COLO668 (cell line): ENCODE measurements around the gene CDH8.

Source experiments
- DNase-seq: peaks from one replicate; lab custom pipeline; 2025; ENCODE audit not compliant: unreplicated experiment; lab: John Stamatoyannopoulos, UW

Gene CDH8

GRCh38 chr16:62033065-62033464 lies 3.2 kb downstream of the CDH8 start:
- DNase-seq = no peak

GRCh38 chr16:62029947-62030346 lies 6.3 kb downstream of the CDH8 start:
- no peak for DNase-seq

DNA sequence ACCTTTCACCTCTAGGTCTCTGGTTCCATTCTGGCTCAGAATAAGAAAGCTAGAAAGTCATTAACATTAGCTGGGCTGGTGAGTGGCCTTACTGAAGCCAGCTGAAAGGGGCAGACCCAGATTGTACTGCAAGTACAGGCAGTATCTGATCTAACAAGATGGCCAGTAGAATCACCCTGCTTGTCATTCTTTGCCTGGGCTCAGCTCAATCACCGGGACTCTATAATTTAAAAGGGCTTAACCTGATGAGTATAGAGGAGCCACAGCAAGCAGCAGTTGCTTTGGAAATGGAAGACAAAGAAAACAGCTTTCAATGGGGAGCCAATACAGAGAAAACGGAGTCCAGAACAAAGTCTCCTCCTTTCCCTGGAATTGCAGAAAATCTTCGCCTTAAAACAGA lies 13.6 kb downstream of the CDH8 start:
- no peak for DNase-seq

DNA sequence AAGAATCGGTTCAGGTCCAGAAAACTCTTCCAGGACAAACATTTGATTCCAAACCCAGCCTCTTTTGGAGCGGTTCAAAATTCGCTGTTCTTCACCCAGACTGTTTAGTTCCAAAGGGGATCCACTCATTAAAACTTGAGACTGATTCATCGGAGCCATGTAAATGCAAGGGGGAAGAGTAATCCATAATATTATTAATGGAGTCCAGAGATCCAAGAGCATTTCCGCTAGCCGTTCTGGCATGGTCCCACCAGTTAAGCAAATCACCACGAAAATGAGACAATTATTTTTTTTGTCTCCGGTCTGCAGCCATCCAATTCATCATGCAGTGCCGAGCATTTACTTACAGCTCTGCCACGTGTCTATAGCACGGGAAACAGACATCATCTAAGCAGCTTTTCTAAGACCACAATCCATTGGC lies 15.1 kb downstream of the CDH8 start:
- DNase-seq = no peak

GRCh38 chr16:62020681-62021080 lies 15.6 kb downstream of the CDH8 start:
- no peak for DNase-seq

- no peak for DNase-seq
These were observed 16.4 kb downstream of the CDH8 start for GRCh38 chr16:62019851-62020250.

DNA sequence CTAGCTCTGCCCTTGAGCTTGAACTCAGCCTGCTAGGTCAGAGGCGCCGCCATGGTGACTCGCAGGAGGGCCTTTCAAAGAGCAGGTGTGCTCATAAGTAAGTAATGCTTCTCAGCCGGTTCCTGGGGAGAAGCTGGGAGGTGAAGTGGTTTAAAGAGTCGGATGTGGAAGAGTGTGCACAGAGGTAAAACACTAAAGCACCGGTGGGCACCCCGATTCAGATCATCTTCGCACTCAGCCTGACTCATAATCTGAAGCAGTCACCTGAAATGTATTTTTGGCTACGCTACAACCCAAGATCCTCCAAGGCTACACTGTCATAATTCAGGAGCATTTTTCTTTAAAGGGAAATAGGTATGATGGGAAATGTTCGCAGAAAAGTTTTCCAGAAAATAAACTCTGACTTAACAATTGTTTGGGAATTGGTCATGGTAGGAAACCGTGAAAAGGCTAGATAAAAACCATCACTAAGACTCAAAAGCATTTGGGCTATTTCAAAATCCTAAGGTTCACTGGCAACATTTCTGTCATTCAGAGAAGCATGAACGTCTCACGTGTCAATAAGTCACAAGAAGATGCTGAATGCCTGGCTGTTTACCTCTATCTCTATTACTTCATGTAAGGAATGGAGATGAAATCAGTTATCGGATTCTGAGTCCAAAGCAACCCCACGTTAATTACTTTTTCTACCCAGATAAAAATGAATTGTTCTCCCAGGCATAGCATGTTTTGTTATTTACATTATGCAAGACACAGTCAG lies 17.8 kb downstream of the CDH8 start:
- DNase-seq = no peak

- DNase-seq = no peak
These were observed 21.8 kb downstream of the CDH8 start for GRCh38 chr16:62014319-62014923.

GRCh38 chr16:62010186-62010585 lies 26.1 kb downstream of the CDH8 start:
- no peak for DNase-seq

- DNase-seq = no peak
These were observed 37.8 kb downstream of the CDH8 start for GRCh38 chr16:61998460-61998859.

DNA sequence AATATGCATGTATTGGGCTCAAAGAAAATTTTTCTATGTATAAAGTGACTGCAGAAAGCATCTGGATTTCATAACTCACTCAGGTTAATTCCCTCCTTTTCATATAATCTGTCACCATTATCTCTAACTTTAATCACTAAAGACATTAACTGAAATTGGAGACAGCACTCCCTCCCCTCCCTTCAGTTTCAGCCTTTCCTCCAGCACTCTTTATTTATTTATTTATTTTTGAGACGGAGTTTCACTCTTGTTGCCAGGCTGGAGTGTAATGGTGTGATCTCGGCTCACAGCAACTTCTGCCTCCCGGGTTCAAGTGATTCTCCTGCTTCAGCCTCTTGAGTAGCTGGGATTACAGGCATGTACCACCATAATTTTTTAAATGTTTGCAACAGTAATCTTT lies 43.1 kb downstream of the CDH8 start:
- no peak for DNase-seq

GRCh38 chr16:61987474-61988012 lies 48.7 kb downstream of the CDH8 start:
- no peak for DNase-seq

- DNase-seq = no peak
These were observed 67.2 kb downstream of the CDH8 start for GRCh38 chr16:61969077-61969382.

- no peak for DNase-seq
These were observed 67.8 kb downstream of the CDH8 start for GRCh38 chr16:61968242-61969076.

- no peak for DNase-seq
These were observed 79.0 kb downstream of the CDH8 start for GRCh38 chr16:61957075-61957855.

GRCh38 chr16:61952841-61953240 lies 83.4 kb downstream of the CDH8 start:
- DNase-seq = no peak

DNA sequence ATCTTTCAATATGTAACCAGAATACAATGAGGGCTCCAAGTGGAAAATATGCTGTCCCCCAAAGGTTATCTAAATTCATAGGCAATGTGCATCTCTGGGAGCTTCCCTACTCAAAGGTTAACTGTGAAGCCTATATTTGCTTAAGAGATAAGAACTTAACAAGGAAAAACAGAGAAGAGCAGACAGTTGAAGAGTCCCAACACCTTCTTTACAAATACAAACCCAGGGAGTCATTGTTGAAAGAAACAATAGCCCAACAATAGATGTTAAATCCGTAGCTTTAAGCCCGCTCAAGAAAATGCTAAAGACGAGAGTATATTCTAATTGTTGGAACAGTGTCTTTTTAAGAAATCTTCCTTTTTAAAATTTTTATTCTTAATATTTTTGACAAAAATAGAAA lies 87.8 kb downstream of the CDH8 start:
- DNase-seq = no peak

DNA sequence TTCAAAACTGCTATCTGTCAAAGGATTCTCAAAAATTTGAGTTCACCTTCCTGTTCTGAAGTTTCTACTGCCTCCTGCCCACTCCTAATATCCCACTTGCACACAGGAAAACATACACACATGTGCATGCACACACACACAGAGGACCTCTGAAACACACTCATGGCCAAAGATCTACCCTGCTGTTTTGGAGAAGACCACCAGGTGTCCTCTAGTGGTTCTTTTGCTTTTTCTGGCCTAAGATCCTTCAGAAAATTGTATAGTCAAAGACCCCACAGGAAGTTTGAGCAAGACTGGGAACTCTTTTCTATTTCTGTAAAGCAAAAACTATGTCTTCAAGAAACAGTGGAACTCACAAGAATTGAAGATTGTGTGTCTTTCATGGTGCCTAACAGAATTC lies 90.2 kb downstream of the CDH8 start:
- no peak for DNase-seq

- no peak for DNase-seq
These were observed 90.7 kb downstream of the CDH8 start for GRCh38 chr16:61945511-61945910.

DNA sequence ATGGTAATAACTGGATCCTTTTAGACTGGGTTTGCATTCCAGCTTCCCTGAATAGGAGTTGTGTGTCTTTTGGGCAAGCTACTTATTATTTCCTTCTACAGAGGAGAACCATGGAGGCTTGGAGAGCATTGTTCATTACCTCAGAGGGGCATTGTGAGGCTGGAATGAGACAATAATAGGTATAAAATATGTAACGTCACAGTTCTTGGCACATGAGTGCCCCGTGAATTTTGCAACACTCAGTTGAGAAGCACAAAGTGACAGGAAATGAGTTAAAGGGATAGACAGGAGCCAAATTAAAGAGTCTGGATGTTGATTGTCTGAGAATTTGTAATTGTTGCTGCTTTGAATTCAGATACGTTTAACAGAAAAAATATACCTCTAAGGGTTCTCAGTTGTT lies 92.2 kb downstream of the CDH8 start:
- DNase-seq = no peak

- no peak for DNase-seq
These were observed 95.6 kb downstream of the CDH8 start for GRCh38 chr16:61940611-61941010.
